ENCODE data around the gene RGSL1. TPM values are rescaled to one million over a fixed set of nuclear protein-coding genes. Genes with fewer than 3 reads are reported as not detected.

RGSL1 gene
- total RNA-seq, 1 donor from 2014 or later: not detected

- H3K4me1 Mint-ChIP-seq (ENCODE audit: unreplicated experiment): no peaks in the 10 kb centered on the region
- H3K27me3 Mint-ChIP-seq: peaks cover 5% of the 10 kb centered on the region
- H3K36me3 Mint-ChIP-seq: no peaks in the 10 kb centered on the region
- no peak for DNase-seq (ENCODE audit: extremely low spot score, unreplicated experiment)
- TF ChIP-seq CTCF (conservative IDR thresholded peaks at IDR 0.05): no peak
- H3K27ac Mint-ChIP-seq: no peak overlapping the region
- no peaks in the 10 kb centered on the region for H3K9me3 Mint-ChIP-seq
- H3K4me3 Mint-ChIP-seq: no peak overlapping the region
These were observed 34.2 kb upstream of the RGSL1 start for GRCh38 chr1:182415789-182416188.

- H3K36me3 Mint-ChIP-seq: no peaks in the 10 kb centered on the region
- H3K27ac Mint-ChIP-seq: no peak overlapping the region
These were observed 23.2 kb upstream of the RGSL1 start for GRCh38 chr1:182426442-182427430.

GRCh38 chr1:182428043-182428442, 21.9 kb upstream of the RGSL1 start:
- Mint-ChIP-seq H3K27ac (no peak overlapping the region), H3K36me3 (no peaks in the 10 kb centered on the region), H3K27me3 (no peaks in the 10 kb centered on the region), H3K4me3 (no peak overlapping the region), H3K4me1 (ENCODE audit: unreplicated experiment) (no peaks in the 10 kb centered on the region), H3K9me3 (no peaks in the 10 kb centered on the region)
- DNase-seq (ENCODE audit: extremely low spot score, unreplicated experiment): no peak
- no peak for TF ChIP-seq CTCF (conservative IDR thresholded peaks at IDR 0.05)

More at GRCh38 chr1:182426442-182427430, 23.2 kb upstream of the RGSL1 start:
- no peak for DNase-seq (ENCODE audit: extremely low spot score, unreplicated experiment)
- TF ChIP-seq CTCF (conservative IDR thresholded peaks at IDR 0.05): no peak
- no peaks in the 10 kb centered on the region for H3K4me1 Mint-ChIP-seq (ENCODE audit: unreplicated experiment)
- no peaks in the 10 kb centered on the region for H3K9me3 Mint-ChIP-seq
- no peaks in the 10 kb centered on the region for H3K27me3 Mint-ChIP-seq
- no peak overlapping the region for H3K4me3 Mint-ChIP-seq

GRCh38 chr1:182430263-182431068, 19.5 kb upstream of the RGSL1 start:
- Mint-ChIP-seq H3K4me3 (no peak overlapping the region), H3K27me3 (no peaks in the 10 kb centered on the region), H3K27ac (no peak overlapping the region), H3K9me3 (no peaks in the 10 kb centered on the region), H3K4me1 (ENCODE audit: unreplicated experiment) (no peaks in the 10 kb centered on the region), H3K36me3 (no peaks in the 10 kb centered on the region)
- no peak for TF ChIP-seq CTCF (conservative IDR thresholded peaks at IDR 0.05)
- DNase-seq (ENCODE audit: extremely low spot score, unreplicated experiment): no peak

GRCh38 chr1:182431278-182431677, 18.7 kb upstream of the RGSL1 start:
- Mint-ChIP-seq H3K36me3 (no peaks in the 10 kb centered on the region), H3K9me3 (no peaks in the 10 kb centered on the region), H3K4me1 (ENCODE audit: unreplicated experiment) (no peaks in the 10 kb centered on the region), H3K27ac (no peak overlapping the region), H3K27me3 (no peaks in the 10 kb centered on the region), H3K4me3 (no peak overlapping the region)
- no peak for TF ChIP-seq CTCF (conservative IDR thresholded peaks at IDR 0.05)
- DNase-seq (ENCODE audit: extremely low spot score, unreplicated experiment): no peak

Data from type B pancreatic cell (in vitro differentiated cells).